K562 (cell line): ENCODE results near the gene FIG4.

Experiments used
- CEBPB ChIP-seq: fragments of 450-650 bp; IDR thresholded peaks from 2 replicates; pipeline ENCODE4 v1.6.1; 2016; ENCODE audit warnings: missing genetic modification characterization, missing compliant biosample characterization
- CTCF ChIP-seq, 3 experiments: IDR thresholded peaks in 2 of 3; conservative IDR thresholded peaks in 1 of 3; 2 replicates each; pipeline ENCODE4 v1.5.1; 2011 to 2012; ENCODE audit warnings: low read length in 3 of 3, mild to moderate bottlenecking in 3 of 3, control low read depth in 2 of 3, improper control_type of control experiment in 1 of 3, inconsistent platforms in 1 of 3, low read depth in 1 of 3, mixed read lengths in 1 of 3, moderate library complexity in 1 of 3; ENCODE audit not compliant: insufficient read depth in 2 of 3
- ELF1 ChIP-seq: fragments of 200-800 bp; sonication (Bioruptor generic); IDR thresholded peaks from 2 replicates; pipeline ENCODE4 v1.6.1; 2016; ENCODE audit warnings: missing genetic modification characterization, missing compliant biosample characterization
- EZH2 ChIP-seq: IDR thresholded peaks from 2 replicates; pipeline ENCODE4 v1.6.1; 2012; ENCODE audit warnings: low read depth, mild to moderate bottlenecking, inconsistent platforms, low read length, borderline replicate concordance
- MYC ChIP-seq, 2 experiments: fragments of 250-450 bp in 1 of 2; sonication (Bioruptor Pico) in 1 of 2; IDR thresholded peaks; 2 replicates each; pipeline versions ENCODE4 v1.5.1 to v1.6.1; 2012 to 2021; ENCODE audit warnings: low read depth in 2 of 2, borderline replicate concordance in 1 of 2, improper control_type of control experiment in 1 of 2, low read length in 1 of 2, mild to moderate bottlenecking in 1 of 2, moderate library complexity in 1 of 2
- SIX5 ChIP-seq, 2 experiments: IDR thresholded peaks; 2 replicates each; pipeline ENCODE4 v1.6.1; 2011; ENCODE audit warnings: low read length in 2 of 2, borderline replicate concordance in 1 of 2, low read depth in 1 of 2, mild to moderate bottlenecking in 1 of 2, moderate library complexity in 1 of 2; ENCODE audit not compliant: insufficient read depth in 1 of 2
- SREBF2 ChIP-seq: sonication (generic); formaldehyde crosslinking; IDR thresholded peaks from 2 replicates; pipeline ENCODE4 v1.4.0; 2020; ENCODE audit warnings: mild to moderate bottlenecking, missing genetic modification reagents
- YBX1 ChIP-seq: fragments of 450-650 bp; IDR thresholded peaks from 2 replicates; pipeline ENCODE4 v1.7.1; 2016; ENCODE audit warnings: mild to moderate bottlenecking
- ZBTB34 ChIP-seq: fragments of 250-450 bp; sonication (Bioruptor Pico); IDR thresholded peaks from 2 replicates; pipeline ENCODE4 v1.8.0; 2021; ENCODE audit warnings: mild to moderate bottlenecking, moderate library complexity

- no peak for TF ChIP-seq SREBF2 (CRISPR knock-in tag)
- no peak for TF ChIP-seq SIX5 (IDR thresholded peaks at IDR 0.05; ENCODE audit: borderline replicate concordance in 1 of 2, insufficient read depth in 1 of 2, low read depth in 1 of 2, low read length in 2 of 2)
- TF ChIP-seq MYC (IDR thresholded peaks at IDR 0.05; ENCODE audit: low read depth, low read length), result no peak
- TF ChIP-seq MYC (CRISPR knock-in tag; IDR thresholded peaks at IDR 0.05; ENCODE audit: borderline replicate concordance, low read depth), result no peak
- no peak for TF ChIP-seq ELF1 (tag)
- TF ChIP-seq ZBTB34 (CRISPR knock-in tag), result no peak
- TF ChIP-seq CEBPB (tag), result no peak
- TF ChIP-seq YBX1, result no peak
- no peak for TF ChIP-seq EZH2
- no peak for TF ChIP-seq CTCF (IDR thresholded peaks at IDR 0.05 in 2 of 3, conservative IDR thresholded peaks at IDR 0.05 in 1 of 3; ENCODE audit: insufficient read depth in 2 of 3, low read depth in 1 of 3, low read length in 3 of 3)
Observed at GRCh38 chr6:109794201-109794923, 103.3 kb downstream of the FIG4 start.
